ENCODE measurements around the gene XAGE2.

XAGE2 gene

DNA sequence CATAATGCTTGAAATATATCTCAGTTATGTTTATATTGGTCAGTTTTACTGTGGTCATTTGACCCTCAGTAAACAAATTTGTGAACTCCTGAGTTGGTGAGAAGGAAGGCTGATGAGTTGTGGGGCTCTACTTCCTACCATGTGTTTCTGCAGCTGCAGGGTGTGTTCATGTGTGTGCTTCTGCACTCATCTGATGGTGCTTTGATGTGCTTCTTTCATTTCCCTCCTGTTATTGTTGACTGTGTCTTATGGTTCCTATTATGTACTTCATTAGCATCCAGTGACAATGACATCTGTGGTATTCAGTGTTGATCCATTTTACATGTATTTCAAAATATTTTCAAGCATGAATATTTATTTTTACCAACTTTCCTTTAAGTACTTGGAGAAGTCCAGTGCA lies 46.5 kb downstream of the XAGE2 start:
- no peak overlapping the region for H3K27ac ChIP-seq (ENCODE audit: low read length, poor library complexity, severe bottlenecking)
- no peak overlapping the region for H3K9ac ChIP-seq (ENCODE audit: low read length)
- H2AK5ac ChIP-seq (ENCODE audit: low read length, severe bottlenecking): no peak overlapping the region
- no peak overlapping the region for H2BK12ac ChIP-seq (ENCODE audit: low read length in 2 of 2)
- no peak overlapping the region for H3K4me2 ChIP-seq (ENCODE audit: low read length, poor library complexity, severe bottlenecking)
- H3K79me1 ChIP-seq (replicated peaks; ENCODE audit: low read length, poor library complexity, severe bottlenecking): no peaks in the 10 kb centered on the region
- no peak overlapping the region for H4K91ac ChIP-seq (ENCODE audit: low read length)
- no peak overlapping the region for H3K18ac ChIP-seq (ENCODE audit: low read depth in 1 of 2, low read length in 2 of 2)
- H4K8ac ChIP-seq (ENCODE audit: low read length): no peak overlapping the region
- no peak overlapping the region for H3K4ac ChIP-seq (ENCODE audit: low read depth in 1 of 2, low read length in 2 of 2)
- no peak overlapping the region for H3K4me3 ChIP-seq (ENCODE audit: insufficient read depth in 1 of 2, low read depth in 1 of 2, low read length in 2 of 2)
- peaks cover 0 to 42% of the 10 kb centered on the region in 2 experiments for H3K27me3 ChIP-seq (ENCODE audit: control insufficient read depth in 1 of 2, insufficient read depth in 1 of 2, low read length in 2 of 2)
- no peak overlapping the region for H2AFZ ChIP-seq (ENCODE audit: low read depth, low read length)
- peaks cover 2% of the 10 kb centered on the region for H3K9me3 ChIP-seq (ENCODE audit: control insufficient read depth, low read length)
- no peak overlapping the region for H2BK5ac ChIP-seq (ENCODE audit: low read depth, low read length, poor library complexity, severe bottlenecking)
- no peaks in the 10 kb centered on the region for H3K36me3 ChIP-seq (ENCODE audit: control insufficient read depth in 1 of 2, insufficient read depth in 2 of 2, low read depth in 1 of 2, low read length in 2 of 2)
- H3K4me1 ChIP-seq (ENCODE audit: control insufficient read depth, insufficient read depth, low read depth, low read length): no peaks in the 10 kb centered on the region
- DNase-seq: no peak
- H2BK15ac ChIP-seq (ENCODE audit: low read depth, poor library complexity, severe bottlenecking): no peak overlapping the region
- H3K23ac ChIP-seq (ENCODE audit: low read length in 2 of 2): no peak overlapping the region
- H2BK120ac ChIP-seq (ENCODE audit: low read depth, low read length): no peak overlapping the region
- no peak overlapping the region for H3K14ac ChIP-seq (ENCODE audit: low read length in 2 of 2)

DNA sequence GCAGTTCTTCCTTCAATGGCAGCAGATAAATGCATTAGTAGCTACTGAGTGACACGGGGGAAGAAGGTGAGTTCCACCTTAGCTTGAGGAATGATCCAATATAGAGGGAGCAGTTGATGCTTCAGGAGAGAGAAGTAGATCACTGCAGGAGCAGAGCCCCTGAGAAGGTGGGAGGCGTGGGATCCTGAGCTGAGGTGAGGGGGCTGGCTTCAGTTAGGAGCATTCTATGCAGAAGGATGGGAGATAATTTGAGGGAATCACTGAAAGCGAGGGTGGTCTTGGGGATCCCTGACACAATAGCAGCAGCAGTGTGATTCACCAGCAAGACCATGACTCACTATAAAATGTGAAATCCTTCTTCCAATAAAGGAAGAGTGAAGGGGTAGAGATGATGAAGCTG lies 48.0 kb downstream of the XAGE2 start:
- Histone ChIP-seq H3K4me3 (ENCODE audit: insufficient read depth in 1 of 2, low read depth in 1 of 2, low read length in 2 of 2) (no peak overlapping the region), H4K91ac (ENCODE audit: low read length) (no peak overlapping the region), H3K18ac (ENCODE audit: low read depth in 1 of 2, low read length in 2 of 2) (no peak overlapping the region), H2BK5ac (ENCODE audit: low read depth, low read length, poor library complexity, severe bottlenecking) (no peak overlapping the region), H2BK15ac (ENCODE audit: low read depth, poor library complexity, severe bottlenecking) (no peak overlapping the region), H2AFZ (ENCODE audit: low read depth, low read length) (no peak overlapping the region), H3K4ac (ENCODE audit: low read depth in 1 of 2, low read length in 2 of 2) (no peak overlapping the region), H3K4me1 (ENCODE audit: control insufficient read depth, insufficient read depth, low read depth, low read length) (no peaks in the 10 kb centered on the region), H3K27me3 (ENCODE audit: control insufficient read depth in 1 of 2, insufficient read depth in 1 of 2, low read length in 2 of 2) (peaks cover 0 to 40% of the 10 kb centered on the region in 2 experiments), H2AK5ac (ENCODE audit: low read length, severe bottlenecking) (no peak overlapping the region), H3K36me3 (ENCODE audit: control insufficient read depth in 1 of 2, insufficient read depth in 2 of 2, low read depth in 1 of 2, low read length in 2 of 2) (no peaks in the 10 kb centered on the region), H3K79me1 (replicated peaks; ENCODE audit: low read length, poor library complexity, severe bottlenecking) (no peaks in the 10 kb centered on the region), H3K9ac (ENCODE audit: low read length) (no peak overlapping the region), H3K27ac (ENCODE audit: low read length, poor library complexity, severe bottlenecking) (no peak overlapping the region), H2BK12ac (ENCODE audit: low read length in 2 of 2) (no peak overlapping the region), H3K23ac (ENCODE audit: low read length in 2 of 2) (no peak overlapping the region), H3K9me3 (ENCODE audit: control insufficient read depth, low read length) (peaks cover 2% of the 10 kb centered on the region), H2BK120ac (ENCODE audit: low read depth, low read length) (no peak overlapping the region), H4K8ac (ENCODE audit: low read length) (no peak overlapping the region), H3K14ac (ENCODE audit: low read length in 2 of 2) (no peak overlapping the region), H3K4me2 (ENCODE audit: low read length, poor library complexity, severe bottlenecking) (no peak overlapping the region)
- 35% methylated on average over 2 of the region's 3 CpGs for WGBS
- no peak for DNase-seq

DNA sequence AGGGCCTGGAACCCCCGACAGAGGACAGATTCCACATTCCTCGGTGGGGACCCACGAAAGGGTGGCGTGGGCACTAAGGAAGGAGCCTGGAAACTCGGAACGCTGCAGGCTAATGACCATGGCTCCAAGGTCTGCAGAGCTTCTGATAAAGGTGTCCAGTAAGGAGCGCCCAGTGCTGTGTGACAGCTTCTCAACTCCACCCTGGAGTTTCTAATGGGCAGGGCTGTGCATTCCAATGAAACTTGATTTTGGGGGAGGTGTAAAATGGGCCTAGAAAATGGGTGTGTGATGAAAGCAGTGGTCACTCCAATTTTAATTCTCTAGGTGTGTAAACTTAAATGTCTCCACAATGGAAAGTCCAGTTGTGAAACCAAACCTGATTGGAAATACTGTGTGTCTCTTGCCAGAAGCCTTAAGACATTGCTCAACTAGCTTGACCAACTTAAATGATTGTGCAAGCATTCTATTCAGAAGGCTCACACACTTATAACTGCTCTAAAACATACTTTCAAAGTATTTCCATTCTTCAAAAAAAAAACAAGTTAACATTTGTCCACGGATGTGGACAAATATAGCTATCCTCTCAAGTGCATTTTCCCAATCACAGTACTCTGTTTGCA lies 52.1 kb downstream of the XAGE2 start:
- H4K8ac ChIP-seq (ENCODE audit: low read length): no peak overlapping the region
- no peak for DNase-seq
- 81% methylated on average over 7 of the region's 8 CpGs for WGBS
- H3K4me3 ChIP-seq (ENCODE audit: insufficient read depth in 1 of 2, low read depth in 1 of 2, low read length in 2 of 2): no peak overlapping the region
- no peak overlapping the region for H3K27ac ChIP-seq (ENCODE audit: low read length, poor library complexity, severe bottlenecking)
- no peak overlapping the region for H2BK120ac ChIP-seq (ENCODE audit: low read depth, low read length)
- no peak overlapping the region for H3K4me2 ChIP-seq (ENCODE audit: low read length, poor library complexity, severe bottlenecking)
- no peak overlapping the region for H3K23ac ChIP-seq (ENCODE audit: low read length in 2 of 2)
- peaks cover 0 to 24% of the 10 kb centered on the region in 2 experiments for H3K27me3 ChIP-seq (ENCODE audit: control insufficient read depth in 1 of 2, insufficient read depth in 1 of 2, low read length in 2 of 2)
- no peak overlapping the region for H2AFZ ChIP-seq (ENCODE audit: low read depth, low read length)
- no peaks in the 10 kb centered on the region for H3K4me1 ChIP-seq (ENCODE audit: control insufficient read depth, insufficient read depth, low read depth, low read length)
- no peak overlapping the region for H2BK5ac ChIP-seq (ENCODE audit: low read depth, low read length, poor library complexity, severe bottlenecking)
- no peak overlapping the region for H3K18ac ChIP-seq (ENCODE audit: low read depth in 1 of 2, low read length in 2 of 2)
- H3K36me3 ChIP-seq (ENCODE audit: control insufficient read depth in 1 of 2, insufficient read depth in 2 of 2, low read depth in 1 of 2, low read length in 2 of 2): no peaks in the 10 kb centered on the region
- H3K4ac ChIP-seq (ENCODE audit: low read depth in 1 of 2, low read length in 2 of 2): no peak overlapping the region
- no peak overlapping the region for H2AK5ac ChIP-seq (ENCODE audit: low read length, severe bottlenecking)
- no peak overlapping the region for H4K91ac ChIP-seq (ENCODE audit: low read length)
- H2BK15ac ChIP-seq (ENCODE audit: low read depth, poor library complexity, severe bottlenecking): no peak overlapping the region
- H3K9ac ChIP-seq (ENCODE audit: low read length): no peak overlapping the region
- no peak overlapping the region for H2BK12ac ChIP-seq (ENCODE audit: low read length in 2 of 2)
- no peaks in the 10 kb centered on the region for H3K79me1 ChIP-seq (replicated peaks; ENCODE audit: low read length, poor library complexity, severe bottlenecking)
- H3K9me3 ChIP-seq (ENCODE audit: control insufficient read depth, low read length): no peaks in the 10 kb centered on the region
- H3K14ac ChIP-seq (ENCODE audit: low read length in 2 of 2): no peak overlapping the region

DNA sequence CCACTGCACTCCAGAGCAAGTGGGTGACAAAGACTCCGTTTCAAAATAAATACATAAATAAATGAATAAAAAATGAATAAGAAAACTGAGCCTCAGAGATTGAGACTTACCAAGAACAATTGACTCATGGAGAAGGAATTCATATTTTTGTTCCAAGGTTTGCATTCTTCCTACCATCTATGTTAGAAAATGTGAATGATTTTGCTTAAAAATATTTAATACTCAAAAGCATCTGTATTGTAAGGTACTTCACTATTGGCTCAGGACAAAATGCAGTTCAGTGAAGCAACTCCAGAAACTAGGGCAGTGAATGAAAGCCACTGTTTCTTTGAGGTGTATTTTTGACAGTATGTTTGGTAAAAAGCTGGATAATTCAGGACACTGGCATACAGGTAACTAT lies 54.1 kb downstream of the XAGE2 start:
- Histone ChIP-seq H2BK12ac (ENCODE audit: low read length in 2 of 2) (no peak overlapping the region), H2BK120ac (ENCODE audit: low read depth, low read length) (no peak overlapping the region), H3K18ac (ENCODE audit: low read depth in 1 of 2, low read length in 2 of 2) (no peak overlapping the region), H3K27ac (ENCODE audit: low read length, poor library complexity, severe bottlenecking) (no peak overlapping the region), H3K9me3 (ENCODE audit: control insufficient read depth, low read length) (no peaks in the 10 kb centered on the region), H3K4ac (ENCODE audit: low read depth in 1 of 2, low read length in 2 of 2) (no peak overlapping the region), H3K4me2 (ENCODE audit: low read length, poor library complexity, severe bottlenecking) (no peak overlapping the region), H2BK15ac (ENCODE audit: low read depth, poor library complexity, severe bottlenecking) (no peak overlapping the region), H3K4me3 (ENCODE audit: insufficient read depth in 1 of 2, low read depth in 1 of 2, low read length in 2 of 2) (no peak overlapping the region), H2BK5ac (ENCODE audit: low read depth, low read length, poor library complexity, severe bottlenecking) (no peak overlapping the region), H3K27me3 (ENCODE audit: control insufficient read depth in 1 of 2, insufficient read depth in 1 of 2, low read length in 2 of 2) (peaks cover 0 to 31% of the 10 kb centered on the region in 2 experiments), H3K4me1 (ENCODE audit: control insufficient read depth, insufficient read depth, low read depth, low read length) (no peaks in the 10 kb centered on the region), H3K79me1 (replicated peaks; ENCODE audit: low read length, poor library complexity, severe bottlenecking) (no peaks in the 10 kb centered on the region), H3K9ac (ENCODE audit: low read length) (no peak overlapping the region), H4K8ac (ENCODE audit: low read length) (no peak overlapping the region), H3K36me3 (ENCODE audit: control insufficient read depth in 1 of 2, insufficient read depth in 2 of 2, low read depth in 1 of 2, low read length in 2 of 2) (no peaks in the 10 kb centered on the region), H3K23ac (ENCODE audit: low read length in 2 of 2) (no peak overlapping the region), H3K14ac (ENCODE audit: low read length in 2 of 2) (no peak overlapping the region), H4K91ac (ENCODE audit: low read length) (no peak overlapping the region), H2AFZ (ENCODE audit: low read depth, low read length) (no peak overlapping the region), H2AK5ac (ENCODE audit: low read length, severe bottlenecking) (no peak overlapping the region)
- WGBS: no CpG with 5 or more reads among the region's 1 CpG
- no peak for DNase-seq

Data from mesenchymal stem cell (in vitro differentiated cells and primary cell).